H9 (cell line): Measurements from ENCODE around the gene HTR3A. TPM values are rescaled to one million over a fixed set of nuclear protein-coding genes. Genes with fewer than 3 reads are reported as not detected.

Source experiments
- DNase-seq: peaks from one replicate; pipeline ENCODE4 v3.0.0-alpha.2; 2017
- H2AFZ ChIP-seq: one replicate; pipeline ENCODE4 v1.6.1; 2013; ENCODE audit warnings: mild to moderate bottlenecking, low read length, control low read depth, moderate library complexity
- H2AK5ac ChIP-seq: 2 replicates; pipeline ENCODE4 v1.6.1; 2013; ENCODE audit warnings: low read length, control low read depth, mixed read lengths; ENCODE audit not compliant: insufficient read length
- H2BK120ac ChIP-seq: one replicate; pipeline ENCODE4 v1.6.1; 2013; ENCODE audit warnings: low read depth, mild to moderate bottlenecking, low read length, control low read depth, inconsistent platforms; ENCODE audit not compliant: poor library complexity, severe bottlenecking
- H2BK12ac ChIP-seq: 2 replicates; pipeline ENCODE4 v1.6.1; 2013; ENCODE audit warnings: low read length, control low read depth, mixed read lengths, low read depth; ENCODE audit not compliant: insufficient read length
- H2BK15ac ChIP-seq: 2 replicates; pipeline ENCODE4 v1.6.1; 2013; ENCODE audit warnings: low read depth, low read length, control low read depth
- H2BK20ac ChIP-seq: one replicate; pipeline ENCODE4 v1.6.1; 2013; ENCODE audit warnings: low read depth, mild to moderate bottlenecking, low read length, control low read depth, inconsistent platforms; ENCODE audit not compliant: poor library complexity, severe bottlenecking
- H2BK5ac ChIP-seq: 2 replicates; pipeline ENCODE4 v1.6.1; 2013; ENCODE audit warnings: low read length, control low read depth, mixed read lengths; ENCODE audit not compliant: insufficient read length
- H3K14ac ChIP-seq: 2 replicates; pipeline ENCODE4 v1.6.1; 2013; ENCODE audit warnings: low read length, control low read depth; ENCODE audit not compliant: insufficient read depth
- H3K18ac ChIP-seq: 2 replicates; pipeline ENCODE4 v1.6.1; 2013; ENCODE audit warnings: low read depth, mild to moderate bottlenecking, mixed read lengths, low read length, control low read depth; ENCODE audit not compliant: insufficient read length
- H3K23ac ChIP-seq: 2 replicates; pipeline ENCODE4 v1.6.1; 2013; ENCODE audit warnings: low read length, control low read depth, mixed read lengths, low read depth; ENCODE audit not compliant: insufficient read length
- H3K23me2 ChIP-seq: 2 replicates; pipeline ENCODE4 v1.6.1; 2013; ENCODE audit warnings: low read depth, mild to moderate bottlenecking, mixed read lengths, low read length, control low read depth; ENCODE audit not compliant: insufficient read length, poor library complexity, severe bottlenecking
- H3K27ac ChIP-seq: 2 replicates; pipeline ENCODE4 v1.5.1; 2013; ENCODE audit warnings: low read length, control low read depth, mixed read lengths, low read depth; ENCODE audit not compliant: insufficient read length
- H3K27me3 ChIP-seq: 2 replicates; pipeline ENCODE4 v1.6.1; 2013; ENCODE audit warnings: low read length, control low read depth, inconsistent platforms; ENCODE audit not compliant: insufficient read depth
- H3K4ac ChIP-seq: 2 replicates; pipeline ENCODE4 v1.6.1; 2013; ENCODE audit warnings: low read depth, mild to moderate bottlenecking, control low read depth, inconsistent platforms, low read length, moderate library complexity
- H3K4me1 ChIP-seq: 2 replicates; pipeline ENCODE4 v1.6.1; 2013; ENCODE audit warnings: low read length, control low read depth, inconsistent platforms; ENCODE audit not compliant: insufficient read depth
- H3K4me2 ChIP-seq: 2 replicates; pipeline ENCODE4 v1.6.1; 2013; ENCODE audit warnings: low read length, control low read depth, mixed read lengths; ENCODE audit not compliant: insufficient read length, insufficient read depth
- H3K56ac ChIP-seq: 2 replicates; pipeline ENCODE4 v1.6.1; 2013; ENCODE audit warnings: low read depth, mild to moderate bottlenecking, mixed read lengths, low read length, control low read depth; ENCODE audit not compliant: insufficient read length
- H3K79me1 ChIP-seq: 2 replicates; pipeline ENCODE4 v1.6.1; 2013; ENCODE audit warnings: low read depth, mild to moderate bottlenecking, moderate library complexity, low read length, control low read depth, inconsistent platforms; ENCODE audit not compliant: insufficient read depth, poor library complexity, severe bottlenecking
- H3K79me2 ChIP-seq: 2 replicates; pipeline ENCODE4 v1.6.1; 2013; ENCODE audit warnings: low read length, control low read depth, inconsistent platforms; ENCODE audit not compliant: insufficient read depth
- H3K9ac ChIP-seq: 2 replicates; pipeline ENCODE4 v1.6.1; 2013; ENCODE audit warnings: low read length, control low read depth, mixed read lengths; ENCODE audit not compliant: insufficient read length; ENCODE audit errors: extremely low read depth
- H3K9me3 ChIP-seq: one replicate; pipeline ENCODE4 v1.6.1; 2013; ENCODE audit warnings: low read depth, low read length, inconsistent platforms; ENCODE audit not compliant: control insufficient read depth
- H3T11ph ChIP-seq: one replicate; pipeline ENCODE4 v1.6.1; 2013; ENCODE audit warnings: mild to moderate bottlenecking, low read length, control low read depth, inconsistent platforms
- H4K20me1 ChIP-seq: one replicate; pipeline ENCODE4 v1.6.1; 2013; ENCODE audit not compliant: control insufficient read depth, insufficient read length, insufficient read depth
- H4K5ac ChIP-seq: 2 replicates; pipeline ENCODE4 v1.6.1; 2013; ENCODE audit warnings: low read depth, mild to moderate bottlenecking, mixed read lengths, low read length, control low read depth; ENCODE audit not compliant: insufficient read length
- H4K8ac ChIP-seq: replicated peaks from 2 replicates; pipeline ENCODE4 v1.6.1; 2013; ENCODE audit warnings: low read length, control low read depth, mixed read lengths, low read depth; ENCODE audit not compliant: insufficient read length
- H4K91ac ChIP-seq: 2 replicates; pipeline ENCODE4 v1.6.1; 2013; ENCODE audit warnings: low read depth, mild to moderate bottlenecking, moderate library complexity, mixed read lengths, low read length, control low read depth; ENCODE audit not compliant: insufficient read length
- H3K27ac Mint-ChIP-seq, 3 experiments: 2 replicates in 2 of 3; 3 replicates in 1 of 3; pipeline ENCODE4 v1.8.0; 2020 to 2021; ENCODE audit warnings: mixed read lengths in 3 of 3, mild to moderate bottlenecking in 1 of 3, moderate library complexity in 1 of 3
- H3K27me3 Mint-ChIP-seq: 2 replicates; pipeline ENCODE4 v1.8.0; 2021; ENCODE audit warnings: low read depth, mild to moderate bottlenecking, moderate library complexity, mixed read lengths
- H3K36me3 Mint-ChIP-seq, 3 experiments: 2 replicates in 2 of 3; 3 replicates in 1 of 3; pipeline ENCODE4 v1.8.0; 2020 to 2021; ENCODE audit warnings: low read depth in 3 of 3, mixed read lengths in 3 of 3; ENCODE audit not compliant: insufficient read depth in 1 of 3
- H3K4me1 Mint-ChIP-seq, 2 experiments: 2 replicates each; pipeline ENCODE4 v1.8.0; 2020; ENCODE audit warnings: mixed read lengths in 2 of 2
- H3K4me3 Mint-ChIP-seq, 2 experiments: 2 replicates in 1 of 2; 3 replicates in 1 of 2; pipeline ENCODE4 v1.8.0; 2020 to 2021; ENCODE audit warnings: mild to moderate bottlenecking in 2 of 2, mixed read lengths in 2 of 2, moderate library complexity in 1 of 2
- H3K9me3 Mint-ChIP-seq, 2 experiments: 2 replicates in 1 of 2; 3 replicates in 1 of 2; pipeline ENCODE4 v1.8.0; 2020; ENCODE audit warnings: mild to moderate bottlenecking in 2 of 2, mixed read lengths in 2 of 2, moderate library complexity in 1 of 2
- WGBS: extraction: QIAGEN DNeasy Blood & Tissue Kit; methylation state at CpG from one replicate; pipeline ENCODE4 v1.1.7; 2013; ENCODE audit warnings: missing lambda C conversion rate, low lambda C conversion rate, mixed read lengths; ENCODE audit not compliant: insufficient read length; ENCODE audit errors: extremely low coverage; 5-methylcytosine and 5-hydroxymethylcytosine counted together
- total RNA-seq: library from RNA; stranded (reverse); gene quantifications from 2 replicates; pipeline ENCODE4 v1.2.1, GENCODE V29; 2021
- TF ChIP-seq, protein P1 (sequence below): fragments of 200-600 bp; sonication (generic); conservative IDR thresholded peaks from 3 replicates; pipeline ENCODE4 v1.8.0; 2021; ENCODE audit warnings: antibody characterized with exemption, mild to moderate bottlenecking

The HTR3A gene
- total RNA-seq, 1 experiment from 2014 or later: 4.1 TPM

- H3K27me3 Mint-ChIP-seq: peaks cover 12% of the 10 kb centered on the region
- H3T11ph ChIP-seq: no peak overlapping the region
These were observed 2.2 kb downstream of the HTR3A start for GRCh38 chr11:113977071-113977490.

More at GRCh38 chr11:113977071-113977490, 2.2 kb downstream of the HTR3A start:
- H3K79me1 ChIP-seq: no peaks in the 10 kb centered on the region
- H2AK5ac ChIP-seq: no peak overlapping the region
- H2AFZ ChIP-seq: no peak overlapping the region
- H3K27me3 ChIP-seq: no peaks in the 10 kb centered on the region
- H3K27ac ChIP-seq: no peak overlapping the region
- no peak overlapping the region for H3K23ac ChIP-seq
- H3K4me3 Mint-ChIP-seq: no peak overlapping the region; a peak in 1 of 5 replicates
- no peak overlapping the region for H4K91ac ChIP-seq
- H3K18ac ChIP-seq: no peak overlapping the region
- H3K4me1 Mint-ChIP-seq: peaks cover 21 to 23% of the 10 kb centered on the region in 2 experiments
- H3K56ac ChIP-seq: no peak overlapping the region
- H2BK20ac ChIP-seq: no peak overlapping the region
- no peak overlapping the region for H3K4me2 ChIP-seq
- H3K79me2 ChIP-seq: no peaks in the 10 kb centered on the region
- no peak overlapping the region for H2BK15ac ChIP-seq
- H4K8ac ChIP-seq: no peak overlapping the region
- TF ChIP-seq, protein P1, sequence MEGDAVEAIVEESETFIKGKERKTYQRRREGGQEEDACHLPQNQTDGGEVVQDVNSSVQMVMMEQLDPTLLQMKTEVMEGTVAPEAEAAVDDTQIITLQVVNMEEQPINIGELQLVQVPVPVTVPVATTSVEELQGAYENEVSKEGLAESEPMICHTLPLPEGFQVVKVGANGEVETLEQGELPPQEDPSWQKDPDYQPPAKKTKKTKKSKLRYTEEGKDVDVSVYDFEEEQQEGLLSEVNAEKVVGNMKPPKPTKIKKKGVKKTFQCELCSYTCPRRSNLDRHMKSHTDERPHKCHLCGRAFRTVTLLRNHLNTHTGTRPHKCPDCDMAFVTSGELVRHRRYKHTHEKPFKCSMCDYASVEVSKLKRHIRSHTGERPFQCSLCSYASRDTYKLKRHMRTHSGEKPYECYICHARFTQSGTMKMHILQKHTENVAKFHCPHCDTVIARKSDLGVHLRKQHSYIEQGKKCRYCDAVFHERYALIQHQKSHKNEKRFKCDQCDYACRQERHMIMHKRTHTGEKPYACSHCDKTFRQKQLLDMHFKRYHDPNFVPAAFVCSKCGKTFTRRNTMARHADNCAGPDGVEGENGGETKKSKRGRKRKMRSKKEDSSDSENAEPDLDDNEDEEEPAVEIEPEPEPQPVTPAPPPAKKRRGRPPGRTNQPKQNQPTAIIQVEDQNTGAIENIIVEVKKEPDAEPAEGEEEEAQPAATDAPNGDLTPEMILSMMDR: no peak
- peaks cover 3% of the 10 kb centered on the region for H3K23me2 ChIP-seq
- no peak overlapping the region; the same call in 1 of the 2 replicates for H3K14ac ChIP-seq
- H2BK120ac ChIP-seq: no peak overlapping the region
- no peaks in the 10 kb centered on the region for H3K9me3 ChIP-seq
- no CpG with 5 or more reads among the region's 4 CpGs for WGBS
- H3K36me3 Mint-ChIP-seq: no peaks in the 10 kb centered on the region; a peak in 1 of 7 replicates
- H3K4ac ChIP-seq: no peak overlapping the region
- no peak overlapping the region for H3K9ac ChIP-seq
- DNase-seq: no peak
- H2BK5ac ChIP-seq: no peak overlapping the region
- H3K27ac Mint-ChIP-seq: no peak overlapping the region
- no peaks in the 10 kb centered on the region for H4K20me1 ChIP-seq
- no peaks in the 10 kb centered on the region; a peak in 1 of 5 replicates for H3K9me3 Mint-ChIP-seq
- no peak overlapping the region for H4K5ac ChIP-seq
- peaks cover 4% of the 10 kb centered on the region; the same call in 1 of the 2 replicates for H3K4me1 ChIP-seq
- H2BK12ac ChIP-seq: no peak overlapping the region
